Measurements from ENCODE around the gene ZNF611. TPM values are rescaled to one million over a fixed set of nuclear protein-coding genes. Genes with fewer than 3 reads are reported as not detected.

Gene ZNF611
- 1.8 to 3.7 TPM (median 2.1 TPM) in 5 replicates for total RNA-seq (2022; extraction: Qiagen RNA extraction)

DNA sequence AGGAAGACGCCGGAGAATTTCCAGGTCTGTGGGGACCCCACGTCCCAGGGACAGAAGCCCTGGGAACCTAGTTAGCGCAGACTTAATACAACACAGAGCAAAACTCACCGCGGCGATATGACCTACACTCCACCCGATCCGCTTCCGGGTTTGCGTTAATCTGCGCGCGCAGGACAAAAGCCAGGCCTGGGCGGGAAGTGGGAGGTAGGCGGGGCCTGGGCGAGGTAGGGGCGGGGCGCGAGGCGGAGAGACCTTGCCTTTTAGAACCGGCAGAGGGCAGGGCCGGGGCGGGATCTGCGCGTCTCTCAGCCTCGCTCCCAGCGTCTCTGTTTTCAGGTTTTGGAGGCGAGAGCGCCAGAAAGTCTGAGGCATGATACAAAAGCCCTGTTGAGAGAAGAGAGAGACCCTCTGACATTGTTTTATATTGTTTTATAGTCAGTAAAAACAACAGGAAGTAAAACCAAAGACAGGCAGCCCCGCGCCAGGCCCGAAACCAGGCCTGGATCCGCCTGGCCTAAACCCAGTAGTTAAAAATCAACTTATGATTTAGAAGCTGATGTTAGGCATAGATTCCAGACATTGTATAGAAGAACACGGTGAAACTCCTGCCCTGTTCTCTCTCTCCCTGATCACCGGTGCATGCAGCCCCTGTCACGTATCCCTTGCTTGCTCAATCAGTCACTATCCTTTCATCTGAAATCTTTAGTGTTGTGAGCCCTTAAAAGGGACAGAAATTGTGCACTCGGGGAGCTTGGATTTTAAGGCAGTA is at the start of gene ZNF611:
Gene ZNF611, minus strand, starts transcription at position 152 of the 769 bp plus-strand sequence. CDS start 19,150 bp downstream, outside the sequence.

Other genes with a start within 250 kb of the ZNF611 start
- gene ZNF808, start 207.4 kb downstream of the ZNF611 start, total RNA-seq (2022; extraction: Qiagen RNA extraction) = 0.06 to 0.24 TPM (median 0.20 TPM) in 5 replicates
- 0.11 to 0.28 TPM (median 0.21 TPM) in 5 replicates for gene ZNF701, start 164.8 kb downstream of the ZNF611 start, total RNA-seq (2022; extraction: Qiagen RNA extraction)
- 0.05 to 0.28 TPM (median 0.15 TPM) in 4 of 5 replicates, not detected in the other for gene ZNF83, start 96.7 kb downstream of the ZNF611 start, total RNA-seq (2022; extraction: Qiagen RNA extraction)
- 0.08 to 0.29 TPM (median 0.11 TPM) in 5 replicates for gene ZNF600, start 51.7 kb upstream of the ZNF611 start, total RNA-seq (2022; extraction: Qiagen RNA extraction)
- 0.35 to 2.7 TPM (median 1.3 TPM) in 5 replicates for gene ZNF28, start 86.6 kb upstream of the ZNF611 start, total RNA-seq (2022; extraction: Qiagen RNA extraction)
- gene ZNF468, start 122.6 kb upstream of the ZNF611 start, total RNA-seq (2022; extraction: Qiagen RNA extraction) = 0.29 to 0.64 TPM (median 0.57 TPM) in 5 replicates
- gene ZNF320, start 162.6 kb upstream of the ZNF611 start, total RNA-seq (2022; extraction: Qiagen RNA extraction) = not detected in 5 replicates
- 0.04 TPM in 1 of 5 replicates, not detected in the others for gene ZNF888, start 188.4 kb upstream of the ZNF611 start, total RNA-seq (2022; extraction: Qiagen RNA extraction)
- gene ZNF816, start 227.8 kb upstream of the ZNF611 start, total RNA-seq (2022; extraction: Qiagen RNA extraction) = 0.08 TPM in 1 of 5 replicates, not detected in the others